OCI-LY3 (cell line): ENCODE results near the gene NOP16.

Experiments
- EZH2phosphoT487 ChIP-seq: fragments of 200-600 bp; shearing (Covaris generic); IDR thresholded peaks from 2 replicates; pipeline ENCODE4 v1.6.1; 2018; ENCODE audit warnings: antibody characterized with exemption, mixed run types, low read depth
- TF ChIP-seq, protein P1 (sequence below): fragments of 200-600, 300-600 bp; sonication (generic); IDR thresholded peaks from 2 replicates; pipeline ENCODE4 v1.5.1; 2014; ENCODE audit warnings: antibody characterized with exemption, low read length, low read depth

DNA sequence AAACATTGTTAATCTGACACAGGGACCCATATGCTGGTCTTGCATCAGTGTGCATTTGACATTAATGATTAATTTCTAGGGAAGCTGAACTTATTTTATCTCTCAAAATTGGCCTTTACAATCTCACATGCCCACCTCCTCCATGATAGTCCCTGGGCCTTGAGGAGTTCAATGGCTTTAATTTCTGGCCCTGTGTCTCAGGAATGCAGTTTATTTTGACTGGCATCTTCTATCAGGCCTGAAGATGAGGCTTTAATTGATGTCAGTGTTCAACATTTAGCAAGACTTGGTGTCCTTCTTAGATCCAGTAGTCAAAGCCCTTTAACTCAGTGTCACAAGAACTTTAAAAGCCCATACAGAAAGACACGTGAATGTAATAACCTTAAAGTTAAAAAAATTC, 38.5 kb upstream of the NOP16 start:
- TF ChIP-seq, protein P1, sequence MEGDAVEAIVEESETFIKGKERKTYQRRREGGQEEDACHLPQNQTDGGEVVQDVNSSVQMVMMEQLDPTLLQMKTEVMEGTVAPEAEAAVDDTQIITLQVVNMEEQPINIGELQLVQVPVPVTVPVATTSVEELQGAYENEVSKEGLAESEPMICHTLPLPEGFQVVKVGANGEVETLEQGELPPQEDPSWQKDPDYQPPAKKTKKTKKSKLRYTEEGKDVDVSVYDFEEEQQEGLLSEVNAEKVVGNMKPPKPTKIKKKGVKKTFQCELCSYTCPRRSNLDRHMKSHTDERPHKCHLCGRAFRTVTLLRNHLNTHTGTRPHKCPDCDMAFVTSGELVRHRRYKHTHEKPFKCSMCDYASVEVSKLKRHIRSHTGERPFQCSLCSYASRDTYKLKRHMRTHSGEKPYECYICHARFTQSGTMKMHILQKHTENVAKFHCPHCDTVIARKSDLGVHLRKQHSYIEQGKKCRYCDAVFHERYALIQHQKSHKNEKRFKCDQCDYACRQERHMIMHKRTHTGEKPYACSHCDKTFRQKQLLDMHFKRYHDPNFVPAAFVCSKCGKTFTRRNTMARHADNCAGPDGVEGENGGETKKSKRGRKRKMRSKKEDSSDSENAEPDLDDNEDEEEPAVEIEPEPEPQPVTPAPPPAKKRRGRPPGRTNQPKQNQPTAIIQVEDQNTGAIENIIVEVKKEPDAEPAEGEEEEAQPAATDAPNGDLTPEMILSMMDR: no peak
- no peak for TF ChIP-seq EZH2phosphoT487
